ENCODE data around the gene ETFDH.

Gene ETFDH

GRCh38 chr4:158715802-158716201 is 43.7 kb downstream of the ETFDH start:
- TF ChIP-seq PATZ1 (tag by site-specific recombination; IDR thresholded peaks at IDR 0.05): no peak
- TF ChIP-seq ZSCAN5A (tag by site-specific recombination; IDR thresholded peaks at IDR 0.05): no peak
- no peak for TF ChIP-seq ZNF501 (tag by site-specific recombination; IDR thresholded peaks at IDR 0.05)
- no peak for TF ChIP-seq ZNF132 (tag by site-specific recombination; IDR thresholded peaks at IDR 0.05; ENCODE audit: borderline replicate concordance)
- TF ChIP-seq ZNF175 (tag by site-specific recombination; IDR thresholded peaks at IDR 0.05): no peak
- TF ChIP-seq ZNF37A (tag by site-specific recombination; IDR thresholded peaks at IDR 0.05): no peak
- no peak for TF ChIP-seq ZNF398 (tag by site-specific recombination; IDR thresholded peaks at IDR 0.05)
- no peak for TF ChIP-seq REST (tag by site-specific recombination; IDR thresholded peaks at IDR 0.05)
- TF ChIP-seq ZBTB20 (tag by site-specific recombination; IDR thresholded peaks at IDR 0.05): no peak
- no peak for TF ChIP-seq ZNF837 (tag by site-specific recombination; IDR thresholded peaks at IDR 0.05)
- no peak for TF ChIP-seq ZBTB7A (tag by site-specific recombination; IDR thresholded peaks at IDR 0.05; ENCODE audit: low read depth)
- Histone ChIP-seq H3K9me3 (ENCODE audit: control insufficient read depth, insufficient read depth, low read depth, low read length) (no peaks in the 10 kb centered on the region), H3K27ac (ENCODE audit: extremely low read depth, low read depth, low read length) (no peak overlapping the region), H3K36me3 (ENCODE audit: control insufficient read depth in 2 of 2, insufficient read depth in 1 of 2, low read length in 2 of 2) (peaks cover 37 to 92% of the 10 kb centered on the region in 2 experiments), H3K4me1 (ENCODE audit: control insufficient read depth, insufficient read depth, low read length) (no peaks in the 10 kb centered on the region), H3K4me3 (ENCODE audit: low read depth, low read length) (no peak overlapping the region)
- POLR2A ChIA-PET: interaction anchor here (0.7 kb wide), 1 partner anchor 32 kb away, joined by 3 read pairs; no protein-coding TSS in a partner anchor
- CTCF ChIA-PET: no interaction called here

- H3K4me1 ChIP-seq (ENCODE audit: control insufficient read depth, insufficient read depth, low read length): no peaks in the 10 kb centered on the region
- H3K27ac ChIP-seq (ENCODE audit: extremely low read depth, low read depth, low read length): no peak overlapping the region
- TF ChIP-seq SP2 (tag by site-specific recombination; IDR thresholded peaks at IDR 0.05) (no peak), ZNF580 (tag by site-specific recombination; IDR thresholded peaks at IDR 0.05) (0 out of 2 replicates have a peak, but pooled peaks have one; percentile 16), ZNF146 (tag by site-specific recombination; IDR thresholded peaks at IDR 0.05) (peak; percentile 85), ZFP3 (tag by site-specific recombination; IDR thresholded peaks at IDR 0.05; ENCODE audit: low read depth) (0 out of 2 replicates have a peak, but pooled peaks have one; percentile 25)
- H3K9me3 ChIP-seq (ENCODE audit: control insufficient read depth, insufficient read depth, low read depth, low read length): no peaks in the 10 kb centered on the region
- ChIA-PET CTCF (no interaction called here), POLR2A (no interaction called here)
- no peak overlapping the region for H3K4me3 ChIP-seq (ENCODE audit: low read depth, low read length)
- peaks cover under 1 to 45% of the 10 kb centered on the region in 2 experiments for H3K36me3 ChIP-seq (ENCODE audit: control insufficient read depth in 2 of 2, insufficient read depth in 1 of 2, low read length in 2 of 2)
Observed at GRCh38 chr4:158721680-158722079, 49.6 kb downstream of the ETFDH start.
